ENCODE data around the gene PTMA.
"Not testable (repeated sequence)": the region's sequence is repeated elsewhere in the genome, so short reads cannot be mapped to it uniquely, and the experiment has no call there.

- TF ChIP-seq, protein P1, sequence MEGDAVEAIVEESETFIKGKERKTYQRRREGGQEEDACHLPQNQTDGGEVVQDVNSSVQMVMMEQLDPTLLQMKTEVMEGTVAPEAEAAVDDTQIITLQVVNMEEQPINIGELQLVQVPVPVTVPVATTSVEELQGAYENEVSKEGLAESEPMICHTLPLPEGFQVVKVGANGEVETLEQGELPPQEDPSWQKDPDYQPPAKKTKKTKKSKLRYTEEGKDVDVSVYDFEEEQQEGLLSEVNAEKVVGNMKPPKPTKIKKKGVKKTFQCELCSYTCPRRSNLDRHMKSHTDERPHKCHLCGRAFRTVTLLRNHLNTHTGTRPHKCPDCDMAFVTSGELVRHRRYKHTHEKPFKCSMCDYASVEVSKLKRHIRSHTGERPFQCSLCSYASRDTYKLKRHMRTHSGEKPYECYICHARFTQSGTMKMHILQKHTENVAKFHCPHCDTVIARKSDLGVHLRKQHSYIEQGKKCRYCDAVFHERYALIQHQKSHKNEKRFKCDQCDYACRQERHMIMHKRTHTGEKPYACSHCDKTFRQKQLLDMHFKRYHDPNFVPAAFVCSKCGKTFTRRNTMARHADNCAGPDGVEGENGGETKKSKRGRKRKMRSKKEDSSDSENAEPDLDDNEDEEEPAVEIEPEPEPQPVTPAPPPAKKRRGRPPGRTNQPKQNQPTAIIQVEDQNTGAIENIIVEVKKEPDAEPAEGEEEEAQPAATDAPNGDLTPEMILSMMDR (IDR thresholded peaks at IDR 0.05; ENCODE audit: poor library complexity, severe bottlenecking): not testable (repeated sequence)
- TF ChIP-seq EZH2 (IDR thresholded peaks at IDR 0.05; ENCODE audit: borderline replicate concordance, insufficient read depth, low read length, poor library complexity, severe bottlenecking); POLR2AphosphoS5 (IDR thresholded peaks at IDR 0.05); EP300 (conservative IDR thresholded peaks at IDR 0.05; ENCODE audit: poor library complexity, severe bottlenecking); TAF1 (IDR thresholded peaks at IDR 0.05; ENCODE audit: low read depth); RAD21 (conservative IDR thresholded peaks at IDR 0.05): not testable (repeated sequence)
- TF ChIP-seq, protein P2, sequence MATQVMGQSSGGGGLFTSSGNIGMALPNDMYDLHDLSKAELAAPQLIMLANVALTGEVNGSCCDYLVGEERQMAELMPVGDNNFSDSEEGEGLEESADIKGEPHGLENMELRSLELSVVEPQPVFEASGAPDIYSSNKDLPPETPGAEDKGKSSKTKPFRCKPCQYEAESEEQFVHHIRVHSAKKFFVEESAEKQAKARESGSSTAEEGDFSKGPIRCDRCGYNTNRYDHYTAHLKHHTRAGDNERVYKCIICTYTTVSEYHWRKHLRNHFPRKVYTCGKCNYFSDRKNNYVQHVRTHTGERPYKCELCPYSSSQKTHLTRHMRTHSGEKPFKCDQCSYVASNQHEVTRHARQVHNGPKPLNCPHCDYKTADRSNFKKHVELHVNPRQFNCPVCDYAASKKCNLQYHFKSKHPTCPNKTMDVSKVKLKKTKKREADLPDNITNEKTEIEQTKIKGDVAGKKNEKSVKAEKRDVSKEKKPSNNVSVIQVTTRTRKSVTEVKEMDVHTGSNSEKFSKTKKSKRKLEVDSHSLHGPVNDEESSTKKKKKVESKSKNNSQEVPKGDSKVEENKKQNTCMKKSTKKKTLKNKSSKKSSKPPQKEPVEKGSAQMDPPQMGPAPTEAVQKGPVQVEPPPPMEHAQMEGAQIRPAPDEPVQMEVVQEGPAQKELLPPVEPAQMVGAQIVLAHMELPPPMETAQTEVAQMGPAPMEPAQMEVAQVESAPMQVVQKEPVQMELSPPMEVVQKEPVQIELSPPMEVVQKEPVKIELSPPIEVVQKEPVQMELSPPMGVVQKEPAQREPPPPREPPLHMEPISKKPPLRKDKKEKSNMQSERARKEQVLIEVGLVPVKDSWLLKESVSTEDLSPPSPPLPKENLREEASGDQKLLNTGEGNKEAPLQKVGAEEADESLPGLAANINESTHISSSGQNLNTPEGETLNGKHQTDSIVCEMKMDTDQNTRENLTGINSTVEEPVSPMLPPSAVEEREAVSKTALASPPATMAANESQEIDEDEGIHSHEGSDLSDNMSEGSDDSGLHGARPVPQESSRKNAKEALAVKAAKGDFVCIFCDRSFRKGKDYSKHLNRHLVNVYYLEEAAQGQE (IDR thresholded peaks at IDR 0.05; ENCODE audit: borderline replicate concordance): not testable (repeated sequence)
Observed at GRCh38 chr2:231713406-231713729, 5.0 kb downstream of the PTMA start.

Measured in neural cell (in vitro differentiated cells).